Measurements from ENCODE around the gene ATP2B1.

DNA sequence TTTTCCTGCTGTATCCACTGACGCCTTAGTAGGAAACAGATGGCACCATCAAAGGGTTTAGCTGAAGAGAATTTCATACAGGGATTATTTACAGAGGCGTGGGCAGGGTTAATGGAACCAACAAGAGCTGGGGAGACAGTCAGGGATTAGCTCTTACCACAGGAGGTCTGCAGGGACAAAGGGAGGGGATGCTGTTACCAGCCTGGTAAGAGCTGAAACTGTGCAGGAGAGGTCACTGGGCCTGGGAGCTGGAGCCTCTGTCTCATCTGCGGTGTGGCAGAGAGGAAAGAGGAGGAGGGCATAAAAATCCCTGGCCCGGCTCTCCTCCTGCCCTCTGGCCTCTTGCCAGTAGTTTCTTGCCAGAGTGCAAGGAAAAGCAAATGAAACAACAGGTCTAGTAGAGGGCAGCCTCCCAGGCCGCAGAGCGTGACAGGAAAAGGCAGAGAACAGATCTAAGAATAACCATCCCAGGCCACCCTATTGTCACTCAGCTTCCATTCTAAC is 163.9 kb downstream of the ATP2B1 start:
- TF ChIP-seq POLR2A (IDR thresholded peaks at IDR 0.05; ENCODE audit: low read depth, low read length) (no peak), POLR2AphosphoS5 (IDR thresholded peaks at IDR 0.05; ENCODE audit: low read depth, low read length) (no peak), TAF1 (IDR thresholded peaks at IDR 0.05; ENCODE audit: borderline replicate concordance, low read depth, low read length) (no peak)

Data from GM12892 (cell line).